ENCODE data around the gene C1orf216.

Gene C1orf216, protein sequence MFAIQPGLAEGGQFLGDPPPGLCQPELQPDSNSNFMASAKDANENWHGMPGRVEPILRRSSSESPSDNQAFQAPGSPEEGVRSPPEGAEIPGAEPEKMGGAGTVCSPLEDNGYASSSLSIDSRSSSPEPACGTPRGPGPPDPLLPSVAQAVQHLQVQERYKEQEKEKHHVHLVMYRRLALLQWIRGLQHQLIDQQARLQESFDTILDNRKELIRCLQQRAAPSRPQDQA

GRCh38 chr1:35718492-35719336, at the start of gene C1orf216:
C1orf216 (minus strand) TSS chr1:35718884; CDS start chr1:35716321, 2,563 bp downstream.
- no peak for DNase-seq (ENCODE audit: low read depth, low spot score)
- ChIA-PET POLR2A (interaction anchor here (1.0 to 1.4 kb wide), 3 partner anchors 11 to 146 kb away, joined by 3 to 5 read pairs (median 3); partner anchors contain the start of gene TFAP2E), CTCF (interaction anchor here (1.2 to 9.1 kb wide), 7 partner anchors 12 to 269 kb away, joined by 3 to 212 read pairs (median 85); partner anchors contain the start of gene TFAP2E)
- H3K4me3 ChIP-seq (ENCODE audit: low read depth, low read length) = peak within 1 kb of the TSS; percentile 87
- TF ChIP-seq, protein P1, sequence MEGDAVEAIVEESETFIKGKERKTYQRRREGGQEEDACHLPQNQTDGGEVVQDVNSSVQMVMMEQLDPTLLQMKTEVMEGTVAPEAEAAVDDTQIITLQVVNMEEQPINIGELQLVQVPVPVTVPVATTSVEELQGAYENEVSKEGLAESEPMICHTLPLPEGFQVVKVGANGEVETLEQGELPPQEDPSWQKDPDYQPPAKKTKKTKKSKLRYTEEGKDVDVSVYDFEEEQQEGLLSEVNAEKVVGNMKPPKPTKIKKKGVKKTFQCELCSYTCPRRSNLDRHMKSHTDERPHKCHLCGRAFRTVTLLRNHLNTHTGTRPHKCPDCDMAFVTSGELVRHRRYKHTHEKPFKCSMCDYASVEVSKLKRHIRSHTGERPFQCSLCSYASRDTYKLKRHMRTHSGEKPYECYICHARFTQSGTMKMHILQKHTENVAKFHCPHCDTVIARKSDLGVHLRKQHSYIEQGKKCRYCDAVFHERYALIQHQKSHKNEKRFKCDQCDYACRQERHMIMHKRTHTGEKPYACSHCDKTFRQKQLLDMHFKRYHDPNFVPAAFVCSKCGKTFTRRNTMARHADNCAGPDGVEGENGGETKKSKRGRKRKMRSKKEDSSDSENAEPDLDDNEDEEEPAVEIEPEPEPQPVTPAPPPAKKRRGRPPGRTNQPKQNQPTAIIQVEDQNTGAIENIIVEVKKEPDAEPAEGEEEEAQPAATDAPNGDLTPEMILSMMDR (IDR thresholded peaks at IDR 0.05; ENCODE audit: insufficient read depth, low read length, missing control alignments) = no peak

GRCh38 chr1:35764283-35764682, 45.6 kb upstream of the C1orf216 start:
- TF ChIP-seq, protein P1 (IDR thresholded peaks at IDR 0.05; ENCODE audit: insufficient read depth, low read length, missing control alignments) = no peak
- no peak overlapping the region for H3K4me3 ChIP-seq (ENCODE audit: low read depth, low read length)
- ChIA-PET CTCF (interaction anchor here (0.9 to 3.2 kb wide), 4 partner anchors 24 to 196 kb away, joined by 3 to 25 read pairs (median 4); no protein-coding TSS in a partner anchor), POLR2A (no interaction called here)
- DNase-seq (ENCODE audit: low read depth, low spot score) = no peak

GRCh38 chr1:35763201-35763600, 44.5 kb upstream of the C1orf216 start:
- CTCF ChIA-PET = interaction anchor here (0.7 to 3.2 kb wide), 6 partner anchors 10 to 194 kb away, joined by 3 to 25 read pairs (median 4); no protein-coding TSS in a partner anchor
- no peak for DNase-seq (ENCODE audit: low read depth, low spot score)
- TF ChIP-seq, protein P1 (IDR thresholded peaks at IDR 0.05; ENCODE audit: insufficient read depth, low read length, missing control alignments) = no peak
- POLR2A ChIA-PET = no interaction called here
- H3K4me3 ChIP-seq (ENCODE audit: low read depth, low read length) = no peak overlapping the region

GRCh38 chr1:35762141-35762540, 43.5 kb upstream of the C1orf216 start:
- TF ChIP-seq, protein P1 (IDR thresholded peaks at IDR 0.05; ENCODE audit: insufficient read depth, low read length, missing control alignments) = no peak
- no peak overlapping the region for H3K4me3 ChIP-seq (ENCODE audit: low read depth, low read length)
- no peak for DNase-seq (ENCODE audit: low read depth, low spot score)
- ChIA-PET POLR2A (no interaction called here), CTCF (interaction anchor here (1.1 to 3.2 kb wide), 3 partner anchors 13 to 36 kb away, joined by 3 to 25 read pairs (median 4); no protein-coding TSS in a partner anchor)

DNA sequence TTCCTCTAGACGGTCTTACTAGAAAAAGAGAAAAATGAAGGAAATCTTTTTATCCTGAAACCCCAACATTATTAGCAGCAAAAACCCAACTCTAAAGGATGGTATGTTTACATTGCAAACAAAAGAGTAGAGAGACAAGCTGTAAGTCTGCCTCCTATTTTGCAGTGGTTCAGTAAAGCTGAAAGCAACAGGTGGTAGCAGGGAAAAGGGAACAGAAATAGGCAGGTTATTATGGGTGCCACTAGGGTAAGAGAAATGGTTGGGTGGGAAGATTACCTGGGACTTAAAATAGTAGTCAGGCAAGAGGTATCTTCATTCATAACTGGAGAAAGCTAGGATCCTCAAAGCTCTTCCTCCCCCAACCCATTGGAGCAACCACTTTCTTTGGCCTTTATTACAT, 37.4 kb upstream of the C1orf216 start:
- no peak for DNase-seq (ENCODE audit: low read depth, low spot score)
- ChIA-PET CTCF (interaction anchor here (0.8 to 1.4 kb wide), 6 partner anchors 11 to 187 kb away, joined by 3 to 20 read pairs (median 4); partner anchors contain the start of gene CLSPN), POLR2A (interaction anchor here (1.7 kb wide), 1 partner anchor 13 kb away, joined by 4 read pairs; the partner anchor contains the start of gene CLSPN)
- H3K4me3 ChIP-seq (ENCODE audit: low read depth, low read length) = no peak overlapping the region
- TF ChIP-seq, protein P1 (IDR thresholded peaks at IDR 0.05; ENCODE audit: insufficient read depth, low read length, missing control alignments) = no peak

Measured in AG04449 (cell line).